ENCODE data around the gene GARRE1. TPM values are rescaled to one million over a fixed set of nuclear protein-coding genes. Genes with fewer than 3 reads are reported as not detected.

Gene GARRE1
- total and polyA plus RNA-seq, 2 of the 4 experiments (the other 2 are of a cell fraction): 13.8 to 16.9 TPM

- H2AFZ ChIP-seq (replicated peaks; ENCODE audit: low read length, poor library complexity): no peak overlapping the region
- H3K18ac ChIP-seq (ENCODE audit: low read depth, low read length): no peak overlapping the region
- H4K20me1 ChIP-seq (ENCODE audit: insufficient read depth, low read length): peaks cover 33% of the 10 kb centered on the region
- H3K9me3 ChIP-seq (ENCODE audit: control insufficient read depth, insufficient read depth, low read length): no peaks in the 10 kb centered on the region
- DNase-seq: no peak
- H2BK15ac ChIP-seq (ENCODE audit: low read depth, low read length): no peak overlapping the region
- in situ Hi-C loops (cut with MboI; ENCODE audit: low sequenced_read_pairs) (no loop called here), intact Hi-C loops (cut with micrococcal nuclease) (loop anchor here (5.0 to 10.0 kb wide), 2 partner anchors 112 to 209 kb away; no protein-coding TSS in a partner anchor), dilution Hi-C loops (cut with HindIII; ENCODE audit: low sequenced_read_pairs, unreplicated experiment) (no loop called here)
- no peak overlapping the region for H2BK20ac ChIP-seq (ENCODE audit: low read depth, low read length)
- no peak overlapping the region for H2AK5ac ChIP-seq (ENCODE audit: low read depth, low read length)
- H3K56ac ChIP-seq (ENCODE audit: extremely low read depth, insufficient read depth, low read length): no peak overlapping the region
- peak overlapping the region; percentile 48 for H2BK5ac ChIP-seq (ENCODE audit: low read depth, low read length, poor library complexity, severe bottlenecking)
- peaks cover 27% of the 10 kb centered on the region for H3K9me1 ChIP-seq (ENCODE audit: insufficient read depth, low read length)
- H3K14ac ChIP-seq (replicated peaks; ENCODE audit: low read depth, low read length): no peak overlapping the region
- H4K91ac ChIP-seq (ENCODE audit: insufficient read depth, low read depth, low read length): no peak overlapping the region
- ChIA-PET CTCF (no interaction called here), POLR2A (ENCODE audit: unreplicated experiment) (no interaction called here)
- H3K9ac ChIP-seq (ENCODE audit: low read depth, low read length): no peak overlapping the region
- no peak overlapping the region for H4K8ac ChIP-seq (ENCODE audit: low read depth in 2 of 2, low read length in 2 of 2)
- no peaks in the 10 kb centered on the region for H3K27me3 ChIP-seq (ENCODE audit: control insufficient read depth, insufficient read depth, low read length)
- TF ChIP-seq MAFK (IDR thresholded peaks at IDR 0.05; ENCODE audit: low read depth, low read length) (no peak), MXI1 (IDR thresholded peaks at IDR 0.05; ENCODE audit: borderline replicate concordance, low read depth, low read length) (0 out of 2 replicates have a peak, but pooled peaks have one; percentile 19)
- no peak overlapping the region for H2AK9ac ChIP-seq (replicated peaks; ENCODE audit: low read depth, low read length, poor library complexity)
- BruUV-seq (replicated peaks): no TSS peak
- no peak overlapping the region for H2BK120ac ChIP-seq (ENCODE audit: low read depth, low read length)
- no peak overlapping the region for H4K5ac ChIP-seq (ENCODE audit: low read depth, low read length)
- H3K79me1 ChIP-seq (ENCODE audit: low read depth in 1 of 2, low read length in 2 of 2): peaks cover 29 to 77% of the 10 kb centered on the region in 2 experiments
- peak overlapping the region; percentile 69 for H3K4me2 ChIP-seq (ENCODE audit: low read depth, low read length)
- no peak overlapping the region for H3K23ac ChIP-seq (ENCODE audit: low read depth, low read length)
- peaks cover 55% of the 10 kb centered on the region for H3K36me3 ChIP-seq (ENCODE audit: control insufficient read depth, insufficient read depth, low read length)
- ATAC-seq (ENCODE audit: low read depth): peak; percentile 47
- no peak overlapping the region for H3K4me3 ChIP-seq (ENCODE audit: insufficient read depth, low read depth, low read length)
- H3K4me1 ChIP-seq (ENCODE audit: control insufficient read depth, insufficient read depth, low read length): peaks cover 17% of the 10 kb centered on the region
- H3K27ac ChIP-seq (ENCODE audit: insufficient read depth, low read length): peak overlapping the region; percentile 40; the same call in 1 of the 2 replicates
- H3K4ac ChIP-seq (ENCODE audit: low read depth, low read length): no peak overlapping the region
Observed at GRCh38 chr19:34225659-34226015, 28.7 kb upstream of the GARRE1 start.

All from IMR-90 (cell line).